D721Med (cell line): ENCODE measurements around the gene MEF2C.

ENCODE experiments used
- DNase-seq: peaks from one replicate; pipeline ENCODE4 v3.0.0; 2011; ENCODE audit warnings: low spot score; ENCODE audit not compliant: insufficient read length
- FAIRE-seq: peaks from 2 replicates; lab custom pipeline; 2011; peaks lifted over from hg19 to GRCh38; lab: Jason Lieb, UNC
- CTCF ChIP-seq: IDR thresholded peaks from 2 replicates; pipeline ENCODE4 v1.5.1; 2012; ENCODE audit warnings: mild to moderate bottlenecking, control low read depth; ENCODE audit not compliant: insufficient read depth; ENCODE audit errors: missing control alignments

MEF2C gene

GRCh38 chr5:88687373-88687911 lies 195.5 kb downstream of the MEF2C start:
- TF ChIP-seq CTCF, result no peak
- DNase-seq (no peak), FAIRE-seq (no peak)

DNA sequence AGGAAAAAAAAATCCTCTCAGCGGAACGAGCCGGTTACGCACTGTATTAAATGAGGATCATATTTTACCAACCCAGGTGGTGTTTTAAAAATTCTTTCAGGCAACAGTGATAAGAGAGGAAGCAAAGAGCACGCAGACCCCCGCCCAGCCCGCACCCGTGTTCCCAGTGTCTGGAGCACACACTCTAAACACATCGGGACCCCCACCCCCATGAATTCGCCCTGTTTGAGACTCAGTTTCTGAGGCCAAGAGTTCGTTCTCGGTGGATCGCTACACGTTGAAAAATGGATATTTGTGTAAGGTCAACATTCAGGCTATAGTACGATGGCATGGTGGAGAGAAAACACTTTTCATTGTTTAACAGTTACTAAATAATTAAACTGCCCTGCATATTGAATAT lies 196.3 kb downstream of the MEF2C start:
- no peak for FAIRE-seq

GRCh38 chr5:88685591-88686541 lies 197.1 kb downstream of the MEF2C start:
- no peak for TF ChIP-seq CTCF
- DNase-seq, result no peak
- FAIRE-seq, result no peak

More for the DNA sequence above, 196.3 kb downstream of the MEF2C start:
- no peak for TF ChIP-seq CTCF
- no peak for DNase-seq

DNA sequence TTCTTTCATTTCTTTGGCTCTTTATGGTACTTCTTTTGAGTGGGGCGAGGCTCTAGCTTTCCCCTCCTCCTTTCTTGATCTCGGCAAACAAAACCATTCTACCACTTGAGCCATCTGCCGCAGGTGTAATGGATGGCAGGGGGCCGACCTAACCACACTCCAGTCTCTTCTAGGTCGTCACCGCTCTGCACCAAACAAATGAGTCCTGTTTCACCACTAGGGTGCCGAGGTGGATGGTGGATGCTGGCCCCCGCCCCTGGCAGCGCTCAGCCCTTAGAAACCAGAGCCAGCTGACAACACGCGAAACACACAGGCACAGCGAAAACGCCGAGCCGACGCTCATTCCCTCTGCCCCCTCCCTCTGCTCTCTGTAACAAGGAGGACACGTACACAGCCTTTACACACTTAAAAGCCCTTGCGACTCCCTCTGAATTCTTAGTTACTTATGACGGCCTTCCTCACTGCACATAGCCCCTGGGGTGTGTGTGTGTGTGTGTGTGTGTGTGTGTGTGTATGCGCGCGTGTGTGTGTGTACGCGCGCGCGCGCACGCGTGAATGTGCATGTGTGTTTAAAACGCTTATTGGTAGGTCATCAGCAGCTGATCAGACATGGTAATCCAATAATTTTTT lies 199.4 kb downstream of the MEF2C start:
- DNase-seq (no peak), FAIRE-seq (no peak)
- peak; percentile 31 for TF ChIP-seq CTCF

GRCh38 chr5:88682881-88683361 lies 200.1 kb downstream of the MEF2C start:
- DNase-seq (no peak), FAIRE-seq (no peak)
- no peak for TF ChIP-seq CTCF

GRCh38 chr5:88682131-88682530 lies 200.9 kb downstream of the MEF2C start:
- TF ChIP-seq CTCF, result no peak
- FAIRE-seq, result no peak
- no peak for DNase-seq
